Suprapubic skin (tissue), 4 donors: ENCODE data around the gene TMEM18.

Experiments used
- POLR2A ChIP-seq, 2 donors: fragments of 450-650 bp; IDR thresholded peaks; one replicate each; pipeline ENCODE4 v1.6.1; 2017; ENCODE audit warnings: antibody characterized with exemption in 2 of 2, mild to moderate bottlenecking in 2 of 2, moderate library complexity in 2 of 2
- POLR2AphosphoS5 ChIP-seq, 3 donors: sonication (generic); formaldehyde crosslinking; IDR thresholded peaks; one replicate each; pipeline ENCODE4 v1.6.1; 2017; ENCODE audit warnings: antibody characterized with exemption in 3 of 3
- TF ChIP-seq, protein P1 (sequence below), 2 donors: fragments of 200-600 bp in 1 of 2; fragments of 450-650 bp in 1 of 2; sonication (generic) in 1 of 2; IDR thresholded peaks; one replicate each; pipeline ENCODE4 v1.5.1; 2016 to 2019; ENCODE audit warnings: antibody characterized with exemption in 2 of 2, mild to moderate bottlenecking in 1 of 2, moderate library complexity in 1 of 2

DNA sequence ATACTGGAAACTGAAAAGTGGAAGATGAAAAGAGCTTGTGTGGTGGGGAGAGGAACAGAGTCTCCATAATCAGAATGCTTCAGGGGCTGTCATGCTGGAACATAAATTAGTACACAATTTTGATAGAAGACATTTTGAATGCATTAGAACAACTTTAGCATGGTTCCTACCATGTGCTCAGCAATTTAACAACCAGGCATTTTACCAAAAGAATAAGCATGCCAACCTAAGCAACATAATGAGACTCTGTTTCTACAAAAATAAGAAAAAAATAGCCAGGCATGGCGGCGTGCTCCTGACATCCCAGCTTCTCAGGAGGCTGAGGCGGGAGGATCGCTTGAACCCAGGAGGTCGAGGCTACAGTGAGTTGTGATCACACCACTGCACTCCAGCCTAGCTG is 40.5 kb upstream of the TMEM18 start:
- TF ChIP-seq, protein P1, sequence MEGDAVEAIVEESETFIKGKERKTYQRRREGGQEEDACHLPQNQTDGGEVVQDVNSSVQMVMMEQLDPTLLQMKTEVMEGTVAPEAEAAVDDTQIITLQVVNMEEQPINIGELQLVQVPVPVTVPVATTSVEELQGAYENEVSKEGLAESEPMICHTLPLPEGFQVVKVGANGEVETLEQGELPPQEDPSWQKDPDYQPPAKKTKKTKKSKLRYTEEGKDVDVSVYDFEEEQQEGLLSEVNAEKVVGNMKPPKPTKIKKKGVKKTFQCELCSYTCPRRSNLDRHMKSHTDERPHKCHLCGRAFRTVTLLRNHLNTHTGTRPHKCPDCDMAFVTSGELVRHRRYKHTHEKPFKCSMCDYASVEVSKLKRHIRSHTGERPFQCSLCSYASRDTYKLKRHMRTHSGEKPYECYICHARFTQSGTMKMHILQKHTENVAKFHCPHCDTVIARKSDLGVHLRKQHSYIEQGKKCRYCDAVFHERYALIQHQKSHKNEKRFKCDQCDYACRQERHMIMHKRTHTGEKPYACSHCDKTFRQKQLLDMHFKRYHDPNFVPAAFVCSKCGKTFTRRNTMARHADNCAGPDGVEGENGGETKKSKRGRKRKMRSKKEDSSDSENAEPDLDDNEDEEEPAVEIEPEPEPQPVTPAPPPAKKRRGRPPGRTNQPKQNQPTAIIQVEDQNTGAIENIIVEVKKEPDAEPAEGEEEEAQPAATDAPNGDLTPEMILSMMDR (IDR thresholded peaks at IDR 0.05), result no peak
- TF ChIP-seq POLR2A (IDR thresholded peaks at IDR 0.05) (no peak), POLR2AphosphoS5 (IDR thresholded peaks at IDR 0.05) (no peak)
